GM12864 (cell line): ENCODE measurements around the gene FLRT2.

Experiments used
- DNase-seq: peaks from one replicate; pipeline ENCODE4 v3.0.0-alpha.2; 2011; ENCODE audit warnings: low read depth
- H3K4me3 ChIP-seq: 2 replicates; pipeline ENCODE4 v1.5.1; 2011; ENCODE audit warnings: mild to moderate bottlenecking, low read depth, low read length, control low read depth
- CTCF ChIP-seq: IDR thresholded peaks from 2 replicates; pipeline ENCODE4 v1.5.1; 2011; ENCODE audit warnings: low read depth, mild to moderate bottlenecking, moderate library complexity, low read length, control low read depth, inconsistent platforms; ENCODE audit errors: missing control alignments

Gene FLRT2

GRCh38 chr14:85530626-85531025 is 682 bp downstream of the FLRT2 start:
- TF ChIP-seq CTCF = no peak
- no peak overlapping the region for H3K4me3 ChIP-seq

GRCh38 chr14:85531141-85531586 is 1.2 kb downstream of the FLRT2 start:
- DNase-seq = no peak
- TF ChIP-seq CTCF = no peak
- H3K4me3 ChIP-seq = no peak overlapping the region

More at GRCh38 chr14:85530626-85531025, 682 bp downstream of the FLRT2 start:
- no peak for DNase-seq

- no peak overlapping the region for H3K4me3 ChIP-seq
- TF ChIP-seq CTCF = no peak
- no peak for DNase-seq
Measured at GRCh38 chr14:85531587-85532373, 1.8 kb downstream of the FLRT2 start.

- no peak for TF ChIP-seq CTCF
- no peak overlapping the region for H3K4me3 ChIP-seq
- DNase-seq = no peak
Measured at GRCh38 chr14:85532374-85533022, 2.6 kb downstream of the FLRT2 start.

- TF ChIP-seq CTCF = no peak
- no peak overlapping the region for H3K4me3 ChIP-seq
- DNase-seq = no peak
Measured at GRCh38 chr14:85533023-85533860, 3.3 kb downstream of the FLRT2 start.

GRCh38 chr14:85533861-85534291 is 3.9 kb downstream of the FLRT2 start:
- no peak overlapping the region for H3K4me3 ChIP-seq
- no peak for TF ChIP-seq CTCF
- no peak for DNase-seq
